C4-2B (cell line): ENCODE data around the gene ZC3H14.

Experiments
- ZFX ChIP-seq: fragments of 450-650 bp; IDR thresholded peaks from 2 replicates; pipeline ENCODE4 v1.6.1; 2017
- TF ChIP-seq, protein P1 (sequence below): fragments of 450-650 bp; conservative IDR thresholded peaks from 2 replicates; pipeline ENCODE4 v1.5.1; 2017; ENCODE audit warnings: mild to moderate bottlenecking

DNA sequence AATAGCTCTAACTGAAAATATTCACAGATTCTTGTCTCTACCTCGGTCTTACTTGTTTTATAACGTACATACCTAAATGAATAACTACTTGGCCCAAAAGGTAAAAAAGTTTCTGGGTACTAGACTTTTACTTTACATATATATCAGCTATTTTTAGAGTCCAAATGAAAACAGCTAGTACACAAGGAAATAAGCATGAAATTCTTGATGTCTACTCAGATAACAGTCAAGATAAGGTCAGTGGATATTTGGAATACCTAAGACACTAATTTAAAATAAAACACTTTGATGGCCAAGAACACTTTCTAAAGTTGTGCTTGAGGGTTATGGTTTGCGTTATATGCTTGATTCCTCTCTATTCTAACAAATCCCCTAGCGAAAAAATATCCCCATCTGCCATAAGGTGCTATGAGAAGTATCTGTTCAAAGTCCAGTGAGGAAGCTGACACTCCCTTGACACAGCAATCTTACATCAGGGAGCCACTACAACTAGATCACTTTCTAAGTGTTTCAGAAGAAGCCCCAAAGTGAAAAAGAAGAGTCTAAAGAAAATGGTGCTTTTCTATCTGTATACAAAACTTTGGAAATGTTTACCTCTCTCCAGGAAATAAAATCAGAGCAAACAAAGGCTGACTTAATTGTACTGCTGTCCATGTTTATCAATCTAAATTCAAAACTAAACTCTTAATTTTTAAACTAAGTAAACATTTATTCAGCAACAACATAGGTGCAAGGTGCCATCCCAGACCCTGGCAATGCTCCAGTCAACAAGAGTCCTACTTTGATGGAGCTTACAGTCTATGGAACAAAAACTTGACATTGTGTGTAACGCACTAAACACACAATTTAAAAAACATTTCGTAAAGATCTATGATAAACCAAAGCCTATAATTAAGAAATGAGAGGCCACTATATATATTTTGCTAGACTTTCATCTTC, 19.7 kb upstream of the ZC3H14 start:
- TF ChIP-seq, protein P1, sequence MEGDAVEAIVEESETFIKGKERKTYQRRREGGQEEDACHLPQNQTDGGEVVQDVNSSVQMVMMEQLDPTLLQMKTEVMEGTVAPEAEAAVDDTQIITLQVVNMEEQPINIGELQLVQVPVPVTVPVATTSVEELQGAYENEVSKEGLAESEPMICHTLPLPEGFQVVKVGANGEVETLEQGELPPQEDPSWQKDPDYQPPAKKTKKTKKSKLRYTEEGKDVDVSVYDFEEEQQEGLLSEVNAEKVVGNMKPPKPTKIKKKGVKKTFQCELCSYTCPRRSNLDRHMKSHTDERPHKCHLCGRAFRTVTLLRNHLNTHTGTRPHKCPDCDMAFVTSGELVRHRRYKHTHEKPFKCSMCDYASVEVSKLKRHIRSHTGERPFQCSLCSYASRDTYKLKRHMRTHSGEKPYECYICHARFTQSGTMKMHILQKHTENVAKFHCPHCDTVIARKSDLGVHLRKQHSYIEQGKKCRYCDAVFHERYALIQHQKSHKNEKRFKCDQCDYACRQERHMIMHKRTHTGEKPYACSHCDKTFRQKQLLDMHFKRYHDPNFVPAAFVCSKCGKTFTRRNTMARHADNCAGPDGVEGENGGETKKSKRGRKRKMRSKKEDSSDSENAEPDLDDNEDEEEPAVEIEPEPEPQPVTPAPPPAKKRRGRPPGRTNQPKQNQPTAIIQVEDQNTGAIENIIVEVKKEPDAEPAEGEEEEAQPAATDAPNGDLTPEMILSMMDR, result no peak
- no peak for TF ChIP-seq ZFX
